Measurements from ENCODE around the gene HNMT.
"Not testable (repeated sequence)": the region's sequence is repeated elsewhere in the genome, so short reads cannot be mapped to it uniquely, and the experiment has no call there.

Gene HNMT

GRCh38 chr2:137993715-137994476 lies 29.6 kb downstream of the HNMT start:
- H3K4me3 ChIP-seq (ENCODE audit: low read length); H3K27me3 ChIP-seq (ENCODE audit: control insufficient read depth, insufficient read depth, low read length); DNase-seq (ENCODE audit: low read depth, low spot score); H3K36me3 ChIP-seq (ENCODE audit: control insufficient read depth, insufficient read depth, low read length); H3K4me1 ChIP-seq (ENCODE audit: control insufficient read depth, insufficient read depth, low read length); H3K27ac ChIP-seq (ENCODE audit: low read length); H3K9me3 ChIP-seq (ENCODE audit: control insufficient read depth, insufficient read depth, low read length): not testable (repeated sequence)
- WGBS (ENCODE audit: insufficient coverage, insufficient read length), result no CpG with 5 or more reads among the region's 1 CpG

GRCh38 chr2:137995368-137995767 lies 31.1 kb downstream of the HNMT start:
- not testable (repeated sequence) for H3K9me3 ChIP-seq (ENCODE audit: control insufficient read depth, insufficient read depth, low read length); H3K27ac ChIP-seq (ENCODE audit: low read length); H3K36me3 ChIP-seq (ENCODE audit: control insufficient read depth, insufficient read depth, low read length); DNase-seq (ENCODE audit: low read depth, low spot score); H3K4me1 ChIP-seq (ENCODE audit: control insufficient read depth, insufficient read depth, low read length); H3K4me3 ChIP-seq (ENCODE audit: low read length); H3K27me3 ChIP-seq (ENCODE audit: control insufficient read depth, insufficient read depth, low read length)
- no CpG with 5 or more reads among the region's 2 CpGs for WGBS (ENCODE audit: insufficient coverage, insufficient read length)

DNA sequence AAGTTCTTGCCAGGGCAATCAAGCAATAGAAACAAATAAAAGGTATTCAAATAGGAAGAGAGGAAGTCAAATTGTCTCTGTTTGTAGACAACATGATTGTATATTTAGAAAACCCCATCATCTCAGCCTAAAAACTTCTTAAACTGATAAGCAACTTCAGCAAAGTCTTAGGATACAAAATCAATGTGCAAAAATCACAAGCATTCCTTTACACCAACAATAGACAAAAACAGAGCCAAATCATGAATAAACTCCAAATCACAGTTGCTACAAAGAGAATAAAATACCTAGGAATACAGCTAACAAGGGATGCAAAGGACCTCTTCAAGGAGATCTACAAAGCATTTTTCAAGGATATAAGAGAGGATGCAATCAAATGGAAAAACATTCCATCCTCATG lies 31.9 kb downstream of the HNMT start:
- H3K36me3 ChIP-seq (ENCODE audit: control insufficient read depth, insufficient read depth, low read length); H3K9me3 ChIP-seq (ENCODE audit: control insufficient read depth, insufficient read depth, low read length); H3K4me3 ChIP-seq (ENCODE audit: low read length): not testable (repeated sequence)

DNA sequence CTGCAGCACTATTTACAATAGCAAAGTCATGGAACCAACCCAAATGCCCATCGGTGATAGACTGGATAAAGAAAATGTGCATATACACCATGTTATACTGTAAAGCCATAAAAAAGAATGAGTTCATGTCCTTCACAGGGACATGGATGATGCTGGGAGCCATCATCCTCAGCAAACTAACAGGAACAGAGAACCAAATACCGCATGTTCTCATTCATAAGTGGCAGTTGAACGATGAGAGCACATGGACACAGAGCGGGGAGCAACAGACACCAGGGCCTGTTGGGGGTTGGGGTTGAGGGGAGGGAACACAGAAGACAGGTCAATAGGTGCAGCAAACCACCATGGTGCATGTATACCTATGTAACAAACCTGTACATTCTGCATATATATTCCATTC lies 33.5 kb downstream of the HNMT start:
- Histone ChIP-seq H3K9me3 (ENCODE audit: control insufficient read depth, insufficient read depth, low read length) (no peaks in the 10 kb centered on the region), H3K27me3 (ENCODE audit: control insufficient read depth, insufficient read depth, low read length) (no peaks in the 10 kb centered on the region), H3K4me1 (ENCODE audit: control insufficient read depth, insufficient read depth, low read length) (no peaks in the 10 kb centered on the region), H3K27ac (ENCODE audit: low read length) (no peak overlapping the region), H3K36me3 (ENCODE audit: control insufficient read depth, insufficient read depth, low read length) (no peaks in the 10 kb centered on the region), H3K4me3 (ENCODE audit: low read length) (no peak overlapping the region)
- no CpG with 5 or more reads among the region's 4 CpGs for WGBS (ENCODE audit: insufficient coverage, insufficient read length)
- DNase-seq (ENCODE audit: low read depth, low spot score), result no peak

More for the DNA sequence above, 31.9 kb downstream of the HNMT start:
- not testable (repeated sequence) for H3K27me3 ChIP-seq (ENCODE audit: control insufficient read depth, insufficient read depth, low read length); H3K27ac ChIP-seq (ENCODE audit: low read length); DNase-seq (ENCODE audit: low read depth, low spot score); H3K4me1 ChIP-seq (ENCODE audit: control insufficient read depth, insufficient read depth, low read length)

DNA sequence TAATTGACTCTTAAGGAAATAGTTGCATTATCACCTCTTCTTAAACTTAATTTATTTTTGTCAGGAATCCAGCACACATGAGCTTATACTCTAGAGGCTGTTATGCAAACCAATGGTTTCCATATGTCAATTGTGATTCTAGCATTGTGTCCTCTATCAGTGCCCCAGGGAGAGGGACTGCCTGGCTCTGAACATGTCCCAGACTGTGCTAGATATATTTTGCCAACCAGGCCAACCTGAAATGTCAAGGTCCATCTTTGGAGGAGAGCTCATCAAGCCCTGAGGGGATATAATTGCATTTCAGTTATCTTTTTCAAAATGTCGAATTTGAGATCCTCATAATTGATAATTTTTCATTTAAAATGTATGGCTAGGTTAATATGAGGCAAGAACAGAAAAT lies 34.2 kb downstream of the HNMT start:
- H3K4me1 ChIP-seq (ENCODE audit: control insufficient read depth, insufficient read depth, low read length), result no peaks in the 10 kb centered on the region
- no peak for DNase-seq (ENCODE audit: low read depth, low spot score)

GRCh38 chr2:137999273-137999672 lies 35.0 kb downstream of the HNMT start:
- WGBS (ENCODE audit: insufficient coverage, insufficient read length), result no CpG with 5 or more reads among the region's 1 CpG
- no peak overlapping the region for H3K4me3 ChIP-seq (ENCODE audit: low read length)
- H3K27ac ChIP-seq (ENCODE audit: low read length), result no peak overlapping the region
- no peaks in the 10 kb centered on the region for H3K9me3 ChIP-seq (ENCODE audit: control insufficient read depth, insufficient read depth, low read length)
- no peaks in the 10 kb centered on the region for H3K27me3 ChIP-seq (ENCODE audit: control insufficient read depth, insufficient read depth, low read length)
- H3K36me3 ChIP-seq (ENCODE audit: control insufficient read depth, insufficient read depth, low read length), result no peaks in the 10 kb centered on the region
- no peaks in the 10 kb centered on the region for H3K4me1 ChIP-seq (ENCODE audit: control insufficient read depth, insufficient read depth, low read length)
- DNase-seq (ENCODE audit: low read depth, low spot score), result no peak

More for the DNA sequence above, 34.2 kb downstream of the HNMT start:
- Histone ChIP-seq H3K27ac (ENCODE audit: low read length) (no peak overlapping the region), H3K4me3 (ENCODE audit: low read length) (no peak overlapping the region), H3K9me3 (ENCODE audit: control insufficient read depth, insufficient read depth, low read length) (no peaks in the 10 kb centered on the region), H3K27me3 (ENCODE audit: control insufficient read depth, insufficient read depth, low read length) (no peaks in the 10 kb centered on the region), H3K36me3 (ENCODE audit: control insufficient read depth, insufficient read depth, low read length) (no peaks in the 10 kb centered on the region)
- WGBS (ENCODE audit: insufficient coverage, insufficient read length), result no CpG with 5 or more reads among the region's 1 CpG

- no peak for DNase-seq (ENCODE audit: low read depth, low spot score)
- H3K36me3 ChIP-seq (ENCODE audit: control insufficient read depth, insufficient read depth, low read length), result no peaks in the 10 kb centered on the region
- WGBS (ENCODE audit: insufficient coverage, insufficient read length), result no CpG with 5 or more reads among the region's 1 CpG
- H3K4me1 ChIP-seq (ENCODE audit: control insufficient read depth, insufficient read depth, low read length), result no peaks in the 10 kb centered on the region
- no peak overlapping the region for H3K27ac ChIP-seq (ENCODE audit: low read length)
- H3K9me3 ChIP-seq (ENCODE audit: control insufficient read depth, insufficient read depth, low read length), result no peaks in the 10 kb centered on the region
- H3K4me3 ChIP-seq (ENCODE audit: low read length), result no peak overlapping the region
- H3K27me3 ChIP-seq (ENCODE audit: control insufficient read depth, insufficient read depth, low read length), result no peaks in the 10 kb centered on the region
Measured at GRCh38 chr2:138000009-138000408, 35.7 kb downstream of the HNMT start.

DNA sequence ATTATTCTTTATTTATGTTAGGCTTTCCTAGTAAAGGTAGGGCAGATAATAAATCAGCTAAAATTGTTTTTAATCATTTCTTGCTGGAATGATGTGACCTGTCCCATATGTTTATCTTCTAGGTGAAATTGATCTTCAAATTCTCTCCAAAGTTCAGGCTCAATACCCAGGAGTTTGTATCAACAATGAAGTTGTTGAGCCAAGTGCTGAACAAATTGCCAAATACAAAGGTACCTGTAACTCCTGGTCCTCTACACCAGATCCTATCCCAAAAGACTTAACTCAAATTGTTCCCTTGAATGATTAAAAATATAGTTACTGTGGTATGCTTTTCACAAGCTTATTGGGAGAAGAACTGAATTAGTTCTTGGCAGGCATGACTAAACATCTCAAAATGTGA lies 36.5 kb downstream of the HNMT start:
- no peaks in the 10 kb centered on the region for H3K9me3 ChIP-seq (ENCODE audit: control insufficient read depth, insufficient read depth, low read length)
- no peaks in the 10 kb centered on the region for H3K27me3 ChIP-seq (ENCODE audit: control insufficient read depth, insufficient read depth, low read length)
- H3K27ac ChIP-seq (ENCODE audit: low read length), result no peak overlapping the region
- H3K4me1 ChIP-seq (ENCODE audit: control insufficient read depth, insufficient read depth, low read length), result no peaks in the 10 kb centered on the region
- no peak overlapping the region for H3K4me3 ChIP-seq (ENCODE audit: low read length)
- no peak for DNase-seq (ENCODE audit: low read depth, low spot score)
- H3K36me3 ChIP-seq (ENCODE audit: control insufficient read depth, insufficient read depth, low read length), result no peaks in the 10 kb centered on the region

GRCh38 chr2:138003411-138003810 lies 39.1 kb downstream of the HNMT start:
- Histone ChIP-seq H3K27me3 (ENCODE audit: control insufficient read depth, insufficient read depth, low read length) (no peaks in the 10 kb centered on the region), H3K4me3 (ENCODE audit: low read length) (no peak overlapping the region), H3K36me3 (ENCODE audit: control insufficient read depth, insufficient read depth, low read length) (no peaks in the 10 kb centered on the region), H3K4me1 (ENCODE audit: control insufficient read depth, insufficient read depth, low read length) (no peaks in the 10 kb centered on the region), H3K27ac (ENCODE audit: low read length) (no peak overlapping the region), H3K9me3 (ENCODE audit: control insufficient read depth, insufficient read depth, low read length) (no peaks in the 10 kb centered on the region)
- no CpG with 5 or more reads among the region's 1 CpG for WGBS (ENCODE audit: insufficient coverage, insufficient read length)
- DNase-seq (ENCODE audit: low read depth, low spot score), result no peak

DNA sequence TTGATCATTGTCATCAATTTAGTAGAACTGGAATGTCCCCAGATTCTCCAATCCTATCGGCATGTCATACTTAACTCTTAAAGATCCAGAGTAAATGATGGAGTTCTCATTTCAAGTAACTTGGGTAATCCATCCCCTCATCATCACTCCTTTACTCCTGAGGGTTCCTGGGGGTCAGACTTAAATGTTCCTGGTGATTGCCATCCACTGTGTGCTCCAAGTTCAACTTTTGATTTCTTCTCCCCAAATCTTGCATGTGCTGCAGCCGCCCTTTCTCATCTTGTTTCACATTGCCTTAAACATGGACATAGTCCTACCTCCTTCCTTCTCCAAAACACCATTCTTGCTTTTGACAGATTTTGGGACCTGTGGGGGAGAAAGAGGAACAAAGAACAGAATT lies 43.2 kb downstream of the HNMT start:
- DNase-seq (ENCODE audit: low read depth, low spot score), result no peak
- Histone ChIP-seq H3K9me3 (ENCODE audit: control insufficient read depth, insufficient read depth, low read length) (no peaks in the 10 kb centered on the region), H3K36me3 (ENCODE audit: control insufficient read depth, insufficient read depth, low read length) (no peaks in the 10 kb centered on the region), H3K4me1 (ENCODE audit: control insufficient read depth, insufficient read depth, low read length) (no peaks in the 10 kb centered on the region), H3K27me3 (ENCODE audit: control insufficient read depth, insufficient read depth, low read length) (no peaks in the 10 kb centered on the region), H3K4me3 (ENCODE audit: low read length) (no peak overlapping the region), H3K27ac (ENCODE audit: low read length) (no peak overlapping the region)
- no CpG with 5 or more reads among the region's 2 CpGs for WGBS (ENCODE audit: insufficient coverage, insufficient read length)

- no peak for DNase-seq (ENCODE audit: low read depth, low spot score)
- no peak overlapping the region for H3K4me3 ChIP-seq (ENCODE audit: low read length)
- H3K36me3 ChIP-seq (ENCODE audit: control insufficient read depth, insufficient read depth, low read length), result no peaks in the 10 kb centered on the region
- no peak overlapping the region for H3K27ac ChIP-seq (ENCODE audit: low read length)
- H3K9me3 ChIP-seq (ENCODE audit: control insufficient read depth, insufficient read depth, low read length), result no peaks in the 10 kb centered on the region
- no peaks in the 10 kb centered on the region for H3K4me1 ChIP-seq (ENCODE audit: control insufficient read depth, insufficient read depth, low read length)
- no peaks in the 10 kb centered on the region for H3K27me3 ChIP-seq (ENCODE audit: control insufficient read depth, insufficient read depth, low read length)
- WGBS (ENCODE audit: insufficient coverage, insufficient read length), result no CpG with 5 or more reads among the region's 1 CpG
Measured at GRCh38 chr2:138009622-138010021, 45.3 kb downstream of the HNMT start.

Measured in iPS DF 6.9 (cell line).